Aorta (tissue), 5 donors: ENCODE results near the gene KRT80. TPM values are rescaled to one million over a fixed set of nuclear protein-coding genes. Genes with fewer than 3 reads are reported as not detected.

Experiments
- ATAC-seq: fragments of 200-7000 bp; cut with Tn5 transposase; one replicate; pipeline ENCODE4 v1.9.1; 2022; ENCODE audit warnings: moderate library complexity; ENCODE audit not compliant: low FRiP score
- DNase-seq, 2 donors: peaks; one replicate each; pipeline ENCODE4 v3.0.0-alpha.2; 2020
- H3K27ac ChIP-seq, 2 donors: one replicate each; pipeline ENCODE4 v1.5.1; 2013; ENCODE audit warnings: low read length in 2 of 2, mild to moderate bottlenecking in 2 of 2, moderate library complexity in 2 of 2, control low read depth in 1 of 2, inconsistent platforms in 1 of 2, low read depth in 1 of 2
- H3K27me3 ChIP-seq, 2 donors: one replicate each; pipeline ENCODE4 v1.6.1; 2013; ENCODE audit warnings: control low read depth in 1 of 2, low read length in 1 of 2, mild to moderate bottlenecking in 1 of 2, moderate library complexity in 1 of 2; ENCODE audit not compliant: insufficient read depth in 2 of 2, control insufficient read depth in 1 of 2
- H3K36me3 ChIP-seq, 2 donors: one replicate each; pipeline ENCODE4 v1.6.1; 2013; ENCODE audit warnings: control low read depth in 1 of 2, low read length in 1 of 2, mild to moderate bottlenecking in 1 of 2; ENCODE audit not compliant: insufficient read depth in 2 of 2, control insufficient read depth in 1 of 2
- H3K4me1 ChIP-seq, 2 donors: one replicate each; pipeline ENCODE4 v1.6.1; 2013; ENCODE audit warnings: low read length in 2 of 2, control low read depth in 1 of 2, mild to moderate bottlenecking in 1 of 2, moderate library complexity in 1 of 2; ENCODE audit not compliant: insufficient read depth in 2 of 2, control insufficient read depth in 1 of 2
- H3K4me3 ChIP-seq, 2 donors: one replicate each; pipeline ENCODE4 v1.5.1; 2013; ENCODE audit warnings: low read length in 2 of 2, control low read depth in 1 of 2, mild to moderate bottlenecking in 1 of 2
- H3K9me3 ChIP-seq: one replicate; pipeline ENCODE4 v1.6.1; 2013; ENCODE audit warnings: mild to moderate bottlenecking, low read length; ENCODE audit not compliant: control insufficient read depth
- WGBS, 2 donors: extraction: QIAGEN DNeasy Blood & Tissue Kit; methylation state at CpG; one replicate each; pipeline ENCODE4 v1.1.7; 2013; 5-methylcytosine and 5-hydroxymethylcytosine counted together
- intact Hi-C, 2 donors: fragments of 100-400 bp; cut with DNase I; formaldehyde crosslinking; loops; one replicate each; pipeline versions ENCODE4 v1.14.2 to v1.15.0; 2022
- polyA plus RNA-seq, 2 donors: library from polyadenylated mRNA; stranded (reverse); fragments of 200-250 nt; gene quantifications; one replicate each; pipeline ENCODE4 v1.2.3, GENCODE V29; 2013
- total RNA-seq, 2 donors: library from RNA; stranded (reverse); fragmentation: NEBNext Ultra II Directional; extraction: Animal tissue kit (Norgen Biotek cat#: 25700); gene quantifications; one replicate each; pipeline ENCODE4 v1.2.1, GENCODE V29; 2021
- donor health status: healthy with polysubstance abuse.
- donor health status: Bipolar disorder and iron deficiency.
- donor health status: DM: no; HTN: no; CAD: no.
- donor health status: DM: no; HTN: no; CAD: no.
- donor health status: DM: yes; HTN: yes; CAD: no.

Gene KRT80
- total and polyA plus RNA-seq, 4 donors, result 0.12 to 0.71 (median 0.20) TPM; not detected in 1

- Histone ChIP-seq H3K4me3 (no peak overlapping the region), H3K4me1 (peaks cover 0 to 2% of the 10 kb centered on the region in 2 donors), H3K9me3 (no peaks in the 10 kb centered on the region), H3K36me3 (no peaks in the 10 kb centered on the region), H3K27me3 (no peaks in the 10 kb centered on the region), H3K27ac (peak overlapping the region in 1 of 2 donors; percentile 83)
- 78 to 79% methylated on average over 11 of the region's 11 CpGs for WGBS, 2 donors
- DNase-seq (no peak), ATAC-seq (no peak)
- intact Hi-C loops, result loop anchor here in 1 of 2 donors (5.0 kb wide), 1 partner anchor 730 kb away; no protein-coding TSS in a partner anchor
Observed at GRCh38 chr12:52146822-52147366, 44.9 kb downstream of the KRT80 start.

- WGBS, 2 donors, result 98 to 99% methylated on average over 8 of the region's 8 CpGs
- H3K9me3 ChIP-seq, result no peaks in the 10 kb centered on the region
- no peaks in the 10 kb centered on the region for H3K27me3 ChIP-seq
- no peak for ATAC-seq
- intact Hi-C loops, result loop anchor here in 1 of 2 donors (5.0 kb wide), 1 partner anchor 731 kb away; no protein-coding TSS in a partner anchor
- H3K4me1 ChIP-seq, result peaks cover 0 to 2% of the 10 kb centered on the region in 2 donors
- no peak for DNase-seq
- no peak overlapping the region for H3K4me3 ChIP-seq
- H3K36me3 ChIP-seq, result no peaks in the 10 kb centered on the region
- H3K27ac ChIP-seq, result peak overlapping the region in 1 of 2 donors; percentile 83
Observed at GRCh38 chr12:52146089-52146821, 45.6 kb downstream of the KRT80 start.

GRCh38 chr12:52145228-52146088 lies 46.4 kb downstream of the KRT80 start:
- WGBS, 2 donors, result 88 to 93% methylated on average over 18 of the region's 18 CpGs

GRCh38 chr12:52144512-52145227 lies 47.1 kb downstream of the KRT80 start:
- ATAC-seq (no peak), DNase-seq (no peak)
- no peaks in the 10 kb centered on the region for H3K27me3 ChIP-seq
- WGBS, 2 donors, result 95 to 97% methylated on average over 15 to 16 of the region's 16 CpGs
- no peak overlapping the region for H3K27ac ChIP-seq
- intact Hi-C loops, result loop anchor here in 1 of 2 donors (5.0 kb wide), 1 partner anchor 733 kb away; no protein-coding TSS in a partner anchor
- no peak overlapping the region for H3K4me3 ChIP-seq
- peaks cover 0 to 2% of the 10 kb centered on the region in 2 donors for H3K4me1 ChIP-seq
- H3K36me3 ChIP-seq, result no peaks in the 10 kb centered on the region
- no peaks in the 10 kb centered on the region for H3K9me3 ChIP-seq

More at GRCh38 chr12:52145228-52146088, 46.4 kb downstream of the KRT80 start:
- DNase-seq (no peak), ATAC-seq (no peak)
- H3K4me3 ChIP-seq, result no peak overlapping the region
- H3K4me1 ChIP-seq, result peaks cover 0 to 2% of the 10 kb centered on the region in 2 donors
- no peaks in the 10 kb centered on the region for H3K36me3 ChIP-seq
- H3K27ac ChIP-seq, result no peak overlapping the region
- intact Hi-C loops, result loop anchor here in 1 of 2 donors (5.0 kb wide), 1 partner anchor 732 kb away; no protein-coding TSS in a partner anchor
- no peaks in the 10 kb centered on the region for H3K9me3 ChIP-seq
- no peaks in the 10 kb centered on the region for H3K27me3 ChIP-seq

GRCh38 chr12:52142431-52142830 lies 49.4 kb downstream of the KRT80 start:
- no peak overlapping the region for H3K27ac ChIP-seq
- no peaks in the 10 kb centered on the region for H3K9me3 ChIP-seq
- H3K4me3 ChIP-seq, result no peak overlapping the region
- H3K27me3 ChIP-seq, result no peaks in the 10 kb centered on the region
- DNase-seq (no peak), ATAC-seq (no peak)
- no peaks in the 10 kb centered on the region for H3K36me3 ChIP-seq
- WGBS, 2 donors, result 91 to 97% methylated on average over 5 of the region's 5 CpGs
- intact Hi-C loops, result no loop called here
- H3K4me1 ChIP-seq, result peaks cover 0 to 2% of the 10 kb centered on the region in 2 donors

GRCh38 chr12:52141875-52142274 lies 49.9 kb downstream of the KRT80 start:
- WGBS, 2 donors, result 91 to 96% methylated on average over 8 of the region's 8 CpGs
- ATAC-seq, result no peak
- H3K27ac ChIP-seq, result no peak overlapping the region
- no peak for DNase-seq
- H3K4me3 ChIP-seq, result no peak overlapping the region
- H3K4me1 ChIP-seq, result peaks cover 0 to under 1% of the 10 kb centered on the region in 2 donors
- H3K9me3 ChIP-seq, result no peaks in the 10 kb centered on the region
- H3K27me3 ChIP-seq, result no peaks in the 10 kb centered on the region
- H3K36me3 ChIP-seq, result no peaks in the 10 kb centered on the region
- intact Hi-C loops, result no loop called here

GRCh38 chr12:52141306-52141705 lies 50.5 kb downstream of the KRT80 start:
- ATAC-seq (no peak), DNase-seq (no peak)
- Histone ChIP-seq H3K36me3 (no peaks in the 10 kb centered on the region), H3K9me3 (no peaks in the 10 kb centered on the region), H3K4me1 (no peaks in the 10 kb centered on the region), H3K4me3 (no peak overlapping the region), H3K27ac (no peak overlapping the region), H3K27me3 (no peaks in the 10 kb centered on the region)
- intact Hi-C loops, result no loop called here
- 88 to 90% methylated on average over 4 of the region's 4 CpGs for WGBS, 2 donors

- H3K4me1 ChIP-seq, result no peaks in the 10 kb centered on the region
- intact Hi-C loops, result no loop called here
- no peaks in the 10 kb centered on the region for H3K36me3 ChIP-seq
- WGBS, 2 donors, result 27 to 29% methylated on average over 5 of the region's 5 CpGs
- ATAC-seq, result no peak
- H3K4me3 ChIP-seq, result no peak overlapping the region
- no peaks in the 10 kb centered on the region for H3K27me3 ChIP-seq
- no peak overlapping the region for H3K27ac ChIP-seq
- no peaks in the 10 kb centered on the region for H3K9me3 ChIP-seq
- DNase-seq, result no peak
Observed at GRCh38 chr12:52139579-52140062, 52.2 kb downstream of the KRT80 start.
